ENCODE data around the gene ATP8B2.

ATP8B2 gene

GRCh38 chr1:154384650-154385489 lies 59.5 kb downstream of the ATP8B2 start:
- Histone ChIP-seq H3K9me3 (ENCODE audit: insufficient read depth, low read depth, low read length) (no peaks in the 10 kb centered on the region), H3K4me1 (ENCODE audit: insufficient read depth, low read length) (no peaks in the 10 kb centered on the region), H3K27me3 (ENCODE audit: insufficient read depth, low read length) (no peaks in the 10 kb centered on the region), H3K9ac (ENCODE audit: low read depth, low read length) (no peak overlapping the region), H3K27ac (ENCODE audit: low read length) (no peak overlapping the region), H3K36me3 (ENCODE audit: insufficient read depth, low read depth, low read length) (no peaks in the 10 kb centered on the region), H3K4me3 (ENCODE audit: low read length) (no peak overlapping the region)

GRCh38 chr1:154386643-154387352 lies 61.5 kb downstream of the ATP8B2 start:
- no peaks in the 10 kb centered on the region for H3K36me3 ChIP-seq (ENCODE audit: insufficient read depth, low read depth, low read length)
- H3K9ac ChIP-seq (ENCODE audit: low read depth, low read length), result no peak overlapping the region
- no peaks in the 10 kb centered on the region for H3K4me1 ChIP-seq (ENCODE audit: insufficient read depth, low read length)
- no peak overlapping the region for H3K27ac ChIP-seq (ENCODE audit: low read length)
- H3K4me3 ChIP-seq (ENCODE audit: low read length), result no peak overlapping the region
- H3K27me3 ChIP-seq (ENCODE audit: insufficient read depth, low read length), result no peaks in the 10 kb centered on the region
- no peaks in the 10 kb centered on the region for H3K9me3 ChIP-seq (ENCODE audit: insufficient read depth, low read depth, low read length)

- Histone ChIP-seq H3K4me1 (ENCODE audit: insufficient read depth, low read length) (no peaks in the 10 kb centered on the region), H3K27me3 (ENCODE audit: insufficient read depth, low read length) (no peaks in the 10 kb centered on the region), H3K9me3 (ENCODE audit: insufficient read depth, low read depth, low read length) (no peaks in the 10 kb centered on the region), H3K4me3 (ENCODE audit: low read length) (no peak overlapping the region), H3K36me3 (ENCODE audit: insufficient read depth, low read depth, low read length) (no peaks in the 10 kb centered on the region), H3K27ac (ENCODE audit: low read length) (no peak overlapping the region), H3K9ac (ENCODE audit: low read depth, low read length) (no peak overlapping the region)
Measured at GRCh38 chr1:154391086-154391770, 65.9 kb downstream of the ATP8B2 start.

GRCh38 chr1:154398141-154398540 lies 72.8 kb downstream of the ATP8B2 start:
- Histone ChIP-seq H3K9me3 (ENCODE audit: insufficient read depth, low read depth, low read length) (no peaks in the 10 kb centered on the region), H3K9ac (ENCODE audit: low read depth, low read length) (no peak overlapping the region), H3K4me3 (ENCODE audit: low read length) (no peak overlapping the region), H3K4me1 (ENCODE audit: insufficient read depth, low read length) (no peaks in the 10 kb centered on the region; the same call in 1 of the 2 replicates), H3K27ac (ENCODE audit: low read length) (no peak overlapping the region), H3K27me3 (ENCODE audit: insufficient read depth, low read length) (peaks cover under 1% of the 10 kb centered on the region), H3K36me3 (ENCODE audit: insufficient read depth, low read depth, low read length) (no peaks in the 10 kb centered on the region)

DNA sequence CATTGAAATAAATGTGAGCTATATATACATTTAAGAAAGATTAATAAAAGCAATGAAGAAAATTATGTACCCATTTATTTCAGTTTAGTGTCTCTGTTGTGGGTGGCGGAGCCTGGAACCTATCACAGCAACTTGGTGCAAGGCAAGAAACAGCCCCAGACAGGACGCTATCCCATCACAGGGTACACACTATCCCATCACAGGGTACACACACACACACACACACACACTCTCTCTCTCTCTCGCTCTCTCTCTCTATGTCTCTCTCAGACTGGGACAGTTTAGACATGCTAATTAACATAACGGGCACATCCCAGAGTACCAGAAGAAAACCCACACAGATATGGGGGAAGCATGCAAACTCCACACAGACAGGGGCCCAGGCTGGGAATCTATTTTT lies 73.4 kb downstream of the ATP8B2 start:
- Histone ChIP-seq H3K9me3 (ENCODE audit: insufficient read depth, low read depth, low read length) (no peaks in the 10 kb centered on the region), H3K9ac (ENCODE audit: low read depth, low read length) (no peak overlapping the region), H3K36me3 (ENCODE audit: insufficient read depth, low read depth, low read length) (no peaks in the 10 kb centered on the region), H3K4me1 (ENCODE audit: insufficient read depth, low read length) (no peaks in the 10 kb centered on the region; the same call in 1 of the 2 replicates), H3K4me3 (ENCODE audit: low read length) (no peak overlapping the region), H3K27me3 (ENCODE audit: insufficient read depth, low read length) (peaks cover 6% of the 10 kb centered on the region), H3K27ac (ENCODE audit: low read length) (no peak overlapping the region)

GRCh38 chr1:154400381-154400801 lies 75.1 kb downstream of the ATP8B2 start:
- Histone ChIP-seq H3K4me3 (ENCODE audit: low read length) (no peak overlapping the region), H3K27me3 (ENCODE audit: insufficient read depth, low read length) (peaks cover 22% of the 10 kb centered on the region), H3K27ac (ENCODE audit: low read length) (no peak overlapping the region), H3K4me1 (ENCODE audit: insufficient read depth, low read length) (no peaks in the 10 kb centered on the region; the same call in 1 of the 2 replicates), H3K9me3 (ENCODE audit: insufficient read depth, low read depth, low read length) (no peaks in the 10 kb centered on the region), H3K36me3 (ENCODE audit: insufficient read depth, low read depth, low read length) (no peaks in the 10 kb centered on the region), H3K9ac (ENCODE audit: low read depth, low read length) (no peak overlapping the region)

All from iPS-20b (cell line).